CD4-positive, CD25-positive, alpha-beta regulatory T cell (primary cell): Measurements from ENCODE around the gene BRCC3. TPM values are rescaled to one million over a fixed set of nuclear protein-coding genes. Genes with fewer than 3 reads are reported as not detected.
A peak's percentile ranks its signal among the peaks of the same experiment; 100 is the strongest.

Experiments
- ATAC-seq, 2 donors: fragments of 150-1000 bp; cut with Tn5 transposase; one replicate each; pipeline ENCODE4 v1.10.0; 2021; ENCODE audit warnings: low read depth in 2 of 2, moderate number of reproducible peaks in 2 of 2, moderate library complexity in 1 of 2
- DNase-seq, 3 donors: peaks; one replicate each; pipeline versions ENCODE4 v3.0.0 to v3.0.0-alpha.2; 2012 to 2022; ENCODE audit warnings: mixed read lengths in 1 of 3
- H3K27ac ChIP-seq: one replicate; pipeline ENCODE4 v1.7.0; 2013; ENCODE audit warnings: mild to moderate bottlenecking, low read length; ENCODE audit not compliant: insufficient read depth, poor library complexity, severe bottlenecking
- H3K27me3 ChIP-seq: one replicate; pipeline ENCODE4 v1.7.0; 2013; ENCODE audit warnings: low read length; ENCODE audit not compliant: control insufficient read depth, insufficient read depth
- H3K36me3 ChIP-seq: one replicate; pipeline ENCODE4 v1.7.0; 2013; ENCODE audit warnings: mild to moderate bottlenecking, low read length, moderate library complexity; ENCODE audit not compliant: control insufficient read depth, insufficient read depth
- H3K4me1 ChIP-seq: 2 replicates; pipeline ENCODE4 v1.7.0; 2013; ENCODE audit warnings: mild to moderate bottlenecking, low read length; ENCODE audit not compliant: insufficient read depth, control insufficient read depth, poor library complexity, severe bottlenecking
- H3K4me3 ChIP-seq: one replicate; pipeline ENCODE4 v1.7.0; 2013; ENCODE audit warnings: low read depth, mild to moderate bottlenecking, low read length, moderate library complexity
- H3K9me3 ChIP-seq, 2 experiments: 1 replicate in 1 of 2; 2 replicates in 1 of 2; pipeline ENCODE4 v1.7.0; 2013; ENCODE audit warnings: low read length in 2 of 2, mild to moderate bottlenecking in 1 of 2, moderate library complexity in 1 of 2; ENCODE audit not compliant: control insufficient read depth in 2 of 2
- H3K27ac Mint-ChIP-seq, 3 donors: one replicate each; pipeline ENCODE4 v1.8.0; 2020 to 2022; ENCODE audit warnings: mild to moderate bottlenecking in 3 of 3, mixed read lengths in 3 of 3, moderate library complexity in 2 of 3
- H3K27me3 Mint-ChIP-seq: one replicate; pipeline ENCODE4 v1.8.0; 2022; ENCODE audit warnings: mild to moderate bottlenecking, mixed read lengths
- H3K36me3 Mint-ChIP-seq: one replicate; pipeline ENCODE4 v1.8.0; 2020; ENCODE audit warnings: mixed read lengths
- H3K4me1 Mint-ChIP-seq, 4 donors: one replicate each; pipeline ENCODE4 v1.8.0; 2020 to 2022; ENCODE audit warnings: mixed read lengths in 4 of 4, mild to moderate bottlenecking in 1 of 4
- H3K4me3 Mint-ChIP-seq, 4 donors: one replicate each; pipeline ENCODE4 v1.8.0; 2020 to 2022; ENCODE audit warnings: mild to moderate bottlenecking in 4 of 4, mixed read lengths in 4 of 4, moderate library complexity in 3 of 4
- H3K9me3 Mint-ChIP-seq, 7 donors: one replicate each; pipeline ENCODE4 v1.8.0; 2020 to 2022; ENCODE audit warnings: mixed read lengths in 7 of 7, mild to moderate bottlenecking in 3 of 7, moderate library complexity in 2 of 7
- polyA plus RNA-seq, 4 donors: library from polyadenylated mRNA; unstranded; fragments of 300-500 nt; fragmentation: Illumina TruSeq; gene quantifications; one replicate each; pipeline ENCODE4 v1.2.3, GENCODE V29; 2021
- total RNA-seq: library from RNA; stranded (reverse); gene quantifications from one replicate; pipeline ENCODE4 v1.2.3, GENCODE V29; 2022

BRCC3 gene
- total and polyA plus RNA-seq, 5 donors from 2014 or later: 13.7 to 26.8 (median 24.0) TPM

- Histone ChIP-seq H3K27ac (no peak overlapping the region), H3K27me3 (no peaks in the 10 kb centered on the region), H3K9me3 (no peaks in the 10 kb centered on the region), H3K36me3 (peaks cover 13% of the 10 kb centered on the region), H3K4me3 (no peak overlapping the region), H3K4me1 (peaks cover 9% of the 10 kb centered on the region)
- no peak for DNase-seq
- Mint-ChIP-seq H3K4me3 (no peak overlapping the region), H3K36me3 (no peaks in the 10 kb centered on the region), H3K9me3 (no peaks in the 10 kb centered on the region), H3K4me1 (peaks cover 0 to 23% (median 17%) of the 10 kb centered on the region in 4 donors), H3K27me3 (no peaks in the 10 kb centered on the region), H3K27ac (no peak overlapping the region)
- ATAC-seq: no peak
Observed at GRCh38 chrX:155065035-155065734, 6.1 kb upstream of the BRCC3 start.

- Histone ChIP-seq H3K27ac (no peak overlapping the region), H3K4me3 (no peak overlapping the region), H3K36me3 (no peaks in the 10 kb centered on the region), H3K9me3 (no peaks in the 10 kb centered on the region), H3K27me3 (no peaks in the 10 kb centered on the region), H3K4me1 (peaks cover 23% of the 10 kb centered on the region)
- peaks cover 0 to 38% (median 28%) of the 10 kb centered on the region in 4 donors for H3K4me1 Mint-ChIP-seq
- H3K9me3 Mint-ChIP-seq: no peaks in the 10 kb centered on the region
- peak overlapping the region in 1 of 3 donors; percentile 59 for H3K27ac Mint-ChIP-seq
- peak overlapping the region in 1 of 4 donors; percentile 66 for H3K4me3 Mint-ChIP-seq
- ATAC-seq (no peak), DNase-seq (no peak)
- no peaks in the 10 kb centered on the region for H3K36me3 Mint-ChIP-seq
- no peaks in the 10 kb centered on the region for H3K27me3 Mint-ChIP-seq
Observed at GRCh38 chrX:155068165-155068564, 3.1 kb upstream of the BRCC3 start.

- H3K4me3 ChIP-seq: peak overlapping the region; percentile 92
- Mint-ChIP-seq H3K27me3 (no peaks in the 10 kb centered on the region), H3K36me3 (peaks cover 4% of the 10 kb centered on the region), H3K9me3 (peaks cover 0 to 2% (median 0%) of the 10 kb centered on the region in 7 donors), H3K4me3 (peak overlapping the region in 3 of 4 donors; percentile 79 to 95 (median 85)), H3K4me1 (peaks cover 9 to 51% (median 39%) of the 10 kb centered on the region in 4 donors), H3K27ac (peak overlapping the region; percentile 2 to 61 (median 60))
- H3K9me3 ChIP-seq: no peaks in the 10 kb centered on the region
- H3K36me3 ChIP-seq: peaks cover 6% of the 10 kb centered on the region
- peaks cover 30% of the 10 kb centered on the region for H3K4me1 ChIP-seq
- DNase-seq: no peak
- H3K27ac ChIP-seq: peak overlapping the region; percentile 14
- no peak for ATAC-seq
- no peaks in the 10 kb centered on the region for H3K27me3 ChIP-seq
Observed at GRCh38 chrX:155069414-155069813, 1.9 kb upstream of the BRCC3 start.

DNA sequence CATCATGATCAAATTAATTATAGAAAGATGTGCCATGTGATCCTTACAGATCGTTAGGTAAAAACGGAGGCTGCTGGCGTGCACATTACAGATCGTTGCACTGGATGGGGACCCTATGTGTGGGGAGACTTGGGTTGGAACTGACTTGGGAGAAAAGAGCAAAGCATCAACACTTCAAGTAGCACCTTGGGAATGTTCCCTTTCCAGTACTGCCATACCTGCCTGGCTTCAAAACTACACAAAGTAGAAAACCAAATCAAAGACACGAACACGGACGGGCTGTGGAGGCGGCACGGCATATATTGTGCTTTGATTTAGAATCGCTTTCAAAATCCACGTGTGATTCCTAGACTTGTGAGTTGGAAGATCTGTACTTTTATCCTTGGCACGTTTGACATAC, 1.3 kb upstream of the BRCC3 start:
- Histone ChIP-seq H3K27ac (peak overlapping the region; percentile 82), H3K27me3 (no peaks in the 10 kb centered on the region), H3K4me1 (peaks cover 31% of the 10 kb centered on the region), H3K36me3 (peaks cover 7% of the 10 kb centered on the region), H3K4me3 (peak overlapping the region; percentile 92), H3K9me3 (no peaks in the 10 kb centered on the region)
- no peak for ATAC-seq
- H3K4me1 Mint-ChIP-seq: peaks cover 9 to 52% (median 40%) of the 10 kb centered on the region in 4 donors
- H3K4me3 Mint-ChIP-seq: peak overlapping the region; percentile 70 to 95 (median 82)
- H3K36me3 Mint-ChIP-seq: peaks cover 4% of the 10 kb centered on the region
- H3K27me3 Mint-ChIP-seq: no peaks in the 10 kb centered on the region
- DNase-seq: no peak
- peaks cover 0 to 2% (median 0%) of the 10 kb centered on the region in 7 donors for H3K9me3 Mint-ChIP-seq
- peak overlapping the region; percentile 4 to 89 (median 61) for H3K27ac Mint-ChIP-seq

DNA sequence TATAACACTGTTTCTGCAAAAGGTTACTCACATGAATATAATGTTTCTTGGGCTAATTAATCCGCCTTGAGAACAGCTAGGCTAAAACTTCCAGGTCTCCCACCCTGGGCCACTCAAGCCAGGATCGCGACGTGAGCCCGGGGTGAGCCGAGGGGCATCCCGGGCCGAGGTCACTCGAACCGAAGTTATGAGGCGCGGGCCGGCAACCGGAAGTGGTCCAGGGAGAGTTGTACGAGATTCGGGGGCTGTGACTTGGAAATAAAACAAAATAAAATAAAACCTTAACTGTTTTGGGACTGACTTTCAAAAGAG, 689 bp upstream of the BRCC3 start:
- Mint-ChIP-seq H3K4me1 (peaks cover 9 to 58% (median 43%) of the 10 kb centered on the region in 4 donors), H3K9me3 (peaks cover 0 to 2% (median 0%) of the 10 kb centered on the region in 7 donors), H3K36me3 (peaks cover 9% of the 10 kb centered on the region), H3K4me3 (peak overlapping the region; percentile 70 to 95 (median 82)), H3K27ac (peak overlapping the region; percentile 61 to 89 (median 83)), H3K27me3 (no peaks in the 10 kb centered on the region)
- DNase-seq (no peak), ATAC-seq (no peak)
- Histone ChIP-seq H3K36me3 (peaks cover 7% of the 10 kb centered on the region), H3K4me3 (peak overlapping the region; percentile 92), H3K4me1 (peaks cover 31% of the 10 kb centered on the region), H3K27me3 (no peaks in the 10 kb centered on the region), H3K9me3 (no peaks in the 10 kb centered on the region), H3K27ac (peak overlapping the region; percentile 82)

DNA sequence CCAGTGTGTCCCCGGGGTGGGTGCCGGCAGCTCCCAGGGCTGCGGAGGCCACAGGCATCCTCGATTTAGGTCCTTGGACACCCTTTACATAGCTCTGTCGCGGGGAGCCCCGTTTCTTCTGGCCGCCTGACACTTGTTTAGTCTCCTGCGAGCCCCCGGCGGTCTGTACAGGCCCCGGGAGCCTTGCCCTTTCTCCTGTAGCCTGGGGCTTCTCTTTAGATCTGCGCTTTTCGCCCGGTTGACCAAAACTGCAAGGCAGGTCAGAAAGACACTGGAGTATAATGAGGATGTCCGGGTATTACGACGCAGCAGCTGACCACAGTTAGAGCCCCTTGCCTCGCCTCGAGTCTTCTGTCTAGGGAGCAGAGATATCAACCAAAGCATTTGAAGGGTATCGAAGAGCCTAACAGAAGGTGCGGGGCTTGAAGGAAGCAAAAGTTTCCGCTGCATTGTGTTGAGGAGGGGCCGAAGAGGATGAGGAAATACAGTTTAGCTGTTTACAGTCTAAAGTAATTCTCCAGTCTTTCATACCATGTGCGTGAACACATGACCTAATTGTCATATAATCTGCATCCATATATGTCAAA, 479 bp downstream of the BRCC3 start:
- peaks cover 0 to 2% (median 0%) of the 10 kb centered on the region in 7 donors for H3K9me3 Mint-ChIP-seq
- no peaks in the 10 kb centered on the region for H3K27me3 Mint-ChIP-seq
- H3K4me1 Mint-ChIP-seq: peaks cover 9 to 60% (median 43%) of the 10 kb centered on the region in 4 donors
- peaks cover 31% of the 10 kb centered on the region for H3K4me1 ChIP-seq
- no peak for ATAC-seq
- peak in 1 of 3 donors; percentile 48 for DNase-seq
- peak overlapping the region; percentile 82 for H3K27ac ChIP-seq
- H3K36me3 Mint-ChIP-seq: peaks cover 12% of the 10 kb centered on the region
- peak overlapping the region; percentile 89 to 97 (median 94) for H3K4me3 Mint-ChIP-seq
- H3K27me3 ChIP-seq: no peaks in the 10 kb centered on the region
- H3K4me3 ChIP-seq: peak overlapping the region; percentile 81
- H3K27ac Mint-ChIP-seq: peak overlapping the region; percentile 54 to 94 (median 93)
- no peaks in the 10 kb centered on the region for H3K9me3 ChIP-seq
- peaks cover 11% of the 10 kb centered on the region for H3K36me3 ChIP-seq

GRCh38 chrX:155086202-155086840, 15.0 kb downstream of the BRCC3 start:
- peak overlapping the region in 1 of 3 donors; percentile 83 for H3K27ac Mint-ChIP-seq
- peaks cover 24% of the 10 kb centered on the region for H3K36me3 ChIP-seq
- no peaks in the 10 kb centered on the region for H3K27me3 Mint-ChIP-seq
- H3K27ac ChIP-seq: no peak overlapping the region
- H3K4me3 Mint-ChIP-seq: no peak overlapping the region
- H3K9me3 ChIP-seq: no peaks in the 10 kb centered on the region
- H3K4me1 Mint-ChIP-seq: peaks cover 0 to 13% (median 1%) of the 10 kb centered on the region in 4 donors
- no peak overlapping the region for H3K4me3 ChIP-seq
- no peaks in the 10 kb centered on the region for H3K9me3 Mint-ChIP-seq
- H3K27me3 ChIP-seq: no peaks in the 10 kb centered on the region
- H3K36me3 Mint-ChIP-seq: no peaks in the 10 kb centered on the region
- H3K4me1 ChIP-seq: no peaks in the 10 kb centered on the region
- DNase-seq (peak; percentile 16 to 45 (median 30)), ATAC-seq (no peak)
